Calu3 (cell line): ENCODE measurements around the gene TEAD3. TPM values are rescaled to one million over a fixed set of nuclear protein-coding genes. Genes with fewer than 3 reads are reported as not detected.

Experiments used
- BruUV-seq: library from RNA; stranded (reverse); fragments of 400-500 nt; replicated peaks from 2 replicates; lab custom pipeline; 2021; lab: Mats Ljungman, UMichigan
- CTCF ChIA-PET: fragments of 300-600 bp; sonication (Branson Sonifier 250); formaldehyde crosslinking; loops from one replicate; lab custom pipeline; 2022; ENCODE audit warnings: antibody characterized with exemption; lab: Charles Lee
- DNase-seq: peaks from one replicate; pipeline ENCODE4 v3.0.0; 2022
- H3K27ac Mint-ChIP-seq: one replicate; pipeline ENCODE4 v1.8.0; 2022; ENCODE audit warnings: mixed read lengths; ENCODE audit not compliant: unreplicated experiment
- H3K27me3 Mint-ChIP-seq: one replicate; pipeline ENCODE4 v1.8.0; 2022; ENCODE audit warnings: mixed read lengths; ENCODE audit not compliant: unreplicated experiment
- H3K36me3 Mint-ChIP-seq: one replicate; pipeline ENCODE4 v1.8.0; 2022; ENCODE audit warnings: mild to moderate bottlenecking, moderate library complexity, mixed read lengths; ENCODE audit not compliant: insufficient read depth, unreplicated experiment
- H3K4me1 Mint-ChIP-seq: one replicate; pipeline ENCODE4 v1.8.0; 2022; ENCODE audit warnings: mild to moderate bottlenecking, low read depth, mixed read lengths; ENCODE audit not compliant: unreplicated experiment
- H3K4me3 Mint-ChIP-seq: one replicate; pipeline ENCODE4 v1.8.0; 2022; ENCODE audit warnings: mild to moderate bottlenecking, low read depth, moderate library complexity, mixed read lengths; ENCODE audit not compliant: unreplicated experiment
- H3K9me3 Mint-ChIP-seq: one replicate; pipeline ENCODE4 v1.8.0; 2022; ENCODE audit warnings: low read depth, mixed read lengths; ENCODE audit not compliant: unreplicated experiment
- CTCF ChIP-seq: fragments of 200-600 bp; IDR thresholded peaks from one replicate; pipeline ENCODE4 v1.8.0; 2022; ENCODE audit warnings: antibody characterized with exemption; ENCODE audit not compliant: unreplicated experiment
- intact Hi-C: fragments of 100-400 bp; cut with micrococcal nuclease; formaldehyde crosslinking; loops from one replicate; pipeline ENCODE4 v1.10.0; 2022; ENCODE audit not compliant: unreplicated experiment
- total RNA-seq: library from RNA; stranded (reverse); gene quantifications from 2 replicates; pipeline ENCODE4 v1.2.3, GENCODE V29; 2022

Gene TEAD3
- total RNA-seq, 1 experiment from 2014 or later, result 27.3 TPM

GRCh38 chr6:35476004-35476403 lies 20.9 kb downstream of the TEAD3 start:
- H3K4me1 Mint-ChIP-seq, result peaks cover 9% of the 10 kb centered on the region
- peaks cover 71% of the 10 kb centered on the region for H3K36me3 Mint-ChIP-seq
- intact Hi-C loops, result no loop called here
- peak overlapping the region; percentile 7 for H3K27ac Mint-ChIP-seq
- no peak overlapping the region for H3K4me3 Mint-ChIP-seq
- TF ChIP-seq CTCF, result no peak
- no TSS peak for BruUV-seq
- H3K9me3 Mint-ChIP-seq, result no peaks in the 10 kb centered on the region
- CTCF ChIA-PET, result no interaction called here
- DNase-seq, result no peak
- no peaks in the 10 kb centered on the region for H3K27me3 Mint-ChIP-seq

- CTCF ChIA-PET, result interaction anchor here (1.1 kb wide), 1 partner anchor 21 kb away, joined by 3 read pairs; no protein-coding TSS in a partner anchor
- BruUV-seq, result no TSS peak
- H3K27ac Mint-ChIP-seq, result peak overlapping the region; percentile 7
Observed at GRCh38 chr6:35475573-35475972, 21.3 kb downstream of the TEAD3 start.

GRCh38 chr6:35474942-35475570 lies 21.8 kb downstream of the TEAD3 start:
- intact Hi-C loops, result no loop called here
- BruUV-seq, result TSS peak; percentile 11
- TF ChIP-seq CTCF, result no peak

More at GRCh38 chr6:35475573-35475972, 21.3 kb downstream of the TEAD3 start:
- Mint-ChIP-seq H3K4me1 (peaks cover 13% of the 10 kb centered on the region), H3K4me3 (no peak overlapping the region), H3K27me3 (no peaks in the 10 kb centered on the region), H3K9me3 (no peaks in the 10 kb centered on the region), H3K36me3 (peaks cover 75% of the 10 kb centered on the region)
- DNase-seq, result no peak
- no peak for TF ChIP-seq CTCF
- intact Hi-C loops, result no loop called here

GRCh38 chr6:35474131-35474941 lies 22.5 kb downstream of the TEAD3 start:
- no peak for TF ChIP-seq CTCF
- CTCF ChIA-PET, result interaction anchor here (0.6 to 1.1 kb wide), 2 partner anchors 22 kb away, joined by 3 to 4 read pairs; partner anchors contain the start of gene TEAD3
- H3K4me1 Mint-ChIP-seq, result peaks cover 25% of the 10 kb centered on the region
- no peak overlapping the region for H3K4me3 Mint-ChIP-seq
- intact Hi-C loops, result no loop called here
- no peak for DNase-seq
- no TSS peak for BruUV-seq
- H3K9me3 Mint-ChIP-seq, result no peaks in the 10 kb centered on the region
- peak overlapping the region; percentile 65 for H3K27ac Mint-ChIP-seq
- H3K27me3 Mint-ChIP-seq, result no peaks in the 10 kb centered on the region
- H3K36me3 Mint-ChIP-seq, result peaks cover 87% of the 10 kb centered on the region

More at GRCh38 chr6:35474942-35475570, 21.8 kb downstream of the TEAD3 start:
- no peak for DNase-seq
- Mint-ChIP-seq H3K4me1 (peaks cover 19% of the 10 kb centered on the region), H3K27me3 (no peaks in the 10 kb centered on the region), H3K4me3 (no peak overlapping the region), H3K27ac (peak overlapping the region; percentile 65), H3K36me3 (peaks cover 80% of the 10 kb centered on the region), H3K9me3 (no peaks in the 10 kb centered on the region)
- CTCF ChIA-PET, result interaction anchor here (1.1 kb wide), 1 partner anchor 21 kb away, joined by 3 read pairs; no protein-coding TSS in a partner anchor
